Measurements from ENCODE around the gene MAML2. TPM values are rescaled to one million over a fixed set of nuclear protein-coding genes. Genes with fewer than 3 reads are reported as not detected.

MAML2 gene
- total RNA-seq, 1 experiment from 2014 or later = 6.6 TPM

DNA sequence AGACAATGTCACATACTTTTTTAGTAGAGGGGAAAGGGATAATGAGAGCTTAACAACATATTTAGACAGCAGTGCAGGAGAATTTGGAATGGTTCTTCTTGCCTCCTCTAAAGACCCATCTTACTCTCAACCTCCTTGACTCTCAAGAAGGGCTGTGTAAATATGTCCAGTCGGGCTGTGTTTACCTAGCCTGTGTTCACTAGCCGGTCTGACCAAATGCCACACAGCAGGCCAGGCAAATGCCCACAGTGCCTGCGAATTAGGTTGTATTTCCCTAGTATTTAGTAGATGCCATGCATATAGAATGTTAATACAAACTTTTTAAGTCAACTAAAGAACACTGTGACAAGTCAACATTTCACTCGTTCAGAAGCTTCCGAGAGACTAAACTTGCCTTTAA lies 367.7 kb downstream of the MAML2 start:
- DNase-seq (ENCODE audit: low read depth) = no peak

GRCh38 chr11:95972060-95972459 lies 370.9 kb downstream of the MAML2 start:
- DNase-seq (ENCODE audit: low read depth) = no peak

GRCh38 chr11:95968585-95968984 lies 374.4 kb downstream of the MAML2 start:
- DNase-seq (ENCODE audit: low read depth) = no peak

GRCh38 chr11:95964281-95964680 lies 378.7 kb downstream of the MAML2 start:
- DNase-seq (ENCODE audit: low read depth) = no peak

DNA sequence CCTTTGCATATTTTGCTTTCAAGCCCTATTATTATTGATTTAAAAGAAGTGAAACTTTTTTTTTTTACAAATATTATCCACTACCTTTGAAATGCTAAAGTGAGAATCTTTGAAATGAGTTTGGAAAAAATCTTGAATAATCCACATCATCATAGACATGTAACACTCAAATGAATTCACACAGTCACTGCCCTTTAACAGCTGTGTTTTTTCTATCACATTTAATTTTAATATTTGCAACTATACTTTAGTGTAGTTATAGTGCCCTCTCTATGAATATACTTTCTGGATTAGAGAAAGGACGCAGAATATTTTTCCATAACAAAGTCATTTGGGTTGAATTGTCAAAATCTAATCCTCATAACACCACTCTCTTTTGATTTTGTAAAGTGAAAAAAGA lies 381.2 kb downstream of the MAML2 start:
- DNase-seq (ENCODE audit: low read depth) = no peak

- no peak for DNase-seq (ENCODE audit: low read depth)
Observed at GRCh38 chr11:95950905-95951304, 392.1 kb downstream of the MAML2 start.

GRCh38 chr11:95948637-95949036 lies 394.4 kb downstream of the MAML2 start:
- DNase-seq (ENCODE audit: low read depth) = no peak

GRCh38 chr11:95944623-95945022 lies 398.4 kb downstream of the MAML2 start:
- DNase-seq (ENCODE audit: low read depth) = no peak

DNA sequence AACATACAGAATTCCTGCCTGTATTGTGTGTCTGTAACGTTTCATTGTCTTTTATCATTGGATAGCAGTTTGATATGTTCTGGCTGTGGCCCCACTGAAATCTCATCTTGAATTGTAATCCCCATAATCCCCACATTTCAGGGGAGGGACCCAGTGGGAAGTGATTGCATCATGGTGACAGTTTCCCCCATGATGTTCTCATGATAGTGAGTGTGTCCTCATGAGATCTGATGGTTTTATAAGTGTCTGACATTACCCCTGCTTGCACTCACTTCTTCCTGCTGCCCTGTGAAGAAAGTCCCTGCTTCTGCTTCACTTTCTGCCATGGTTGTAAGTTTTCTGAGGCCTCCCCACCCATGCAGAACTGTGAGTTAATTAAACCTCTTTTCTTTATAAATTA lies 399.4 kb downstream of the MAML2 start:
- DNase-seq (ENCODE audit: low read depth) = no peak

- DNase-seq (ENCODE audit: low read depth) = no peak
Observed at GRCh38 chr11:95939091-95939490, 403.9 kb downstream of the MAML2 start.

DNA sequence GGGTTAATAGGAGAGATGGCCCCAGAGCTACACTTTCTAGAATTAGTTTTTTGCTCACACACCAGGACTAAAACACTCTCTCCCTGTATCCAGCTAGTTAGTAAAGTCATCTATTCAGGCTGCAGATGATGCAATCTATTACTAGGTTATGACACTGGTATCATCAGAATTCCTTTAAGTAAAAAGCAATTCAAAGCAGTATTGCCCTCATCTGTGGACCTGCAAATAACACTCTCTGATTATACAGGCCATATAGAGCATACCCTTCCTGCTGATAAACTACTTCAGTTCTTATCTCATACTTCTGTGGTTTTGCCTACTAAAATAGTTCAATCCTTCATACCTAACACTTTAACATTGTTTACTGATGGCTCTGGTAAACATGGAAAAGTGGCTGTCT lies 405.6 kb downstream of the MAML2 start:
- DNase-seq (ENCODE audit: low read depth) = no peak

- no peak for DNase-seq (ENCODE audit: low read depth)
Observed at GRCh38 chr11:95933594-95933993, 409.4 kb downstream of the MAML2 start.

DNA sequence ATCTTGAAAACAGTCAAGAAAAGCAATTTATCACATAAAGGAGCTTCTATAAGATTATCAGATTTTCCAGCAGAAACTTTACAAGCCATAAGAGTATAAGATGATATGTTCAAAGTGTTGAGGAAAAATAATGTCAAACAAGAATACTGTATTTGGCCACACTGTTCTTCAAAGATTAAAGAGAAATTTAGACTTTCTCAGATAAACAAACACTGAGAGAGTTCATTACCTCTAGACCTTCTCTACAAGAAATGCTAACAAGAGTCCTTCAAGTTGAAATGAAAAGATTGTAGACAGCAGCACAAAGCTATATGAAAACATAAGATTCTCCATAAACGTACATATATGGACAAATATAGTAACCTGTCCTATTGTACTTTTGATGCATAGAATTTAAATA lies 411.1 kb downstream of the MAML2 start:
- no peak for DNase-seq (ENCODE audit: low read depth)

GRCh38 chr11:95930948-95931347 lies 412.0 kb downstream of the MAML2 start:
- DNase-seq (ENCODE audit: low read depth) = no peak

GRCh38 chr11:95926726-95927125 lies 416.3 kb downstream of the MAML2 start:
- no peak for DNase-seq (ENCODE audit: low read depth)

Other genes starting within 250 kb of the MAML2 start
- gene CCDC82, start 46.7 kb upstream of the MAML2 start, total RNA-seq (2014; rRNA removed; shearing (Covaris generic)) = 12.9 and 13.6 TPM in 2 replicates
- gene JRKL, start 46.8 kb upstream of the MAML2 start, total RNA-seq (2014; rRNA removed; shearing (Covaris generic)) = 4.7 and 5.2 TPM in 2 replicates